ENCODE results near the gene RSPO4. TPM values are rescaled to one million over a fixed set of nuclear protein-coding genes. Genes with fewer than 3 reads are reported as not detected.

RSPO4 gene
- polyA plus RNA-seq, 1 donor (not counting 4 experiments of a cell fraction or from before 2014, with no cell fraction given), result not detected

DNA sequence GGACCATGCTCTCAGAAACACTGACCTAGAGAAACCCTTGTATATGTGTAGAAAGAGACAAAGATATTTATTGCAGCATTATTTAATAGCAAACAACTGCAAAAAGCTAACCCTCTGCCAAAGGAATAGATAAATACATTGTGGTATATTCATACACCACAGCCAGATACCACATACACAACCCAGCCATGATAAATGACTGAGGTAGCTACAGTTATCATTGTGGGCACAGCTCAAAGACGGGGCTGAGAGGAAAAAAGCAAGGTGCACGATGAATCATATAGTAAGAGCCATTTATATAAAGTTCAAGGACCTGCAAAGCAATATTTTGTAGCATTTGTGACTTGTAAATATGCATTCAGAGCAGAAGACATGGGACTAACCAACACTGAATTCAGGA is 30.8 kb downstream of the RSPO4 start:
- dilution Hi-C loops (cut with MboI; ENCODE audit: extremely low pct_ligation_motif_present, low sequenced_read_pairs), result no loop called here
- no peak overlapping the region for H3K4me3 ChIP-seq (ENCODE audit: control insufficient read depth in 2 of 3, extremely low read depth in 1 of 3, insufficient read depth in 2 of 3, low read depth in 1 of 3, low read length in 3 of 3)
- no peak overlapping the region for H3K9ac ChIP-seq (ENCODE audit: control insufficient read depth, extremely low read depth, insufficient read depth, low read length)
- H3K79me2 ChIP-seq (ENCODE audit: control insufficient read depth, insufficient read depth, low read length), result no peaks in the 10 kb centered on the region
- TF ChIP-seq, protein P1, sequence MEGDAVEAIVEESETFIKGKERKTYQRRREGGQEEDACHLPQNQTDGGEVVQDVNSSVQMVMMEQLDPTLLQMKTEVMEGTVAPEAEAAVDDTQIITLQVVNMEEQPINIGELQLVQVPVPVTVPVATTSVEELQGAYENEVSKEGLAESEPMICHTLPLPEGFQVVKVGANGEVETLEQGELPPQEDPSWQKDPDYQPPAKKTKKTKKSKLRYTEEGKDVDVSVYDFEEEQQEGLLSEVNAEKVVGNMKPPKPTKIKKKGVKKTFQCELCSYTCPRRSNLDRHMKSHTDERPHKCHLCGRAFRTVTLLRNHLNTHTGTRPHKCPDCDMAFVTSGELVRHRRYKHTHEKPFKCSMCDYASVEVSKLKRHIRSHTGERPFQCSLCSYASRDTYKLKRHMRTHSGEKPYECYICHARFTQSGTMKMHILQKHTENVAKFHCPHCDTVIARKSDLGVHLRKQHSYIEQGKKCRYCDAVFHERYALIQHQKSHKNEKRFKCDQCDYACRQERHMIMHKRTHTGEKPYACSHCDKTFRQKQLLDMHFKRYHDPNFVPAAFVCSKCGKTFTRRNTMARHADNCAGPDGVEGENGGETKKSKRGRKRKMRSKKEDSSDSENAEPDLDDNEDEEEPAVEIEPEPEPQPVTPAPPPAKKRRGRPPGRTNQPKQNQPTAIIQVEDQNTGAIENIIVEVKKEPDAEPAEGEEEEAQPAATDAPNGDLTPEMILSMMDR (optimal IDR thresholded peaks at IDR 0.05 in 1 of 3, IDR thresholded peaks at IDR 0.05 in 1 of 3, conservative IDR thresholded peaks at IDR 0.05 in 1 of 3; ENCODE audit: extremely low read depth in 1 of 3, insufficient read depth in 2 of 3, low read length in 3 of 3), result no peak
- TF ChIP-seq EZH2 (IDR thresholded peaks at IDR 0.05; ENCODE audit: low read length), result no peak
- H3K4me2 ChIP-seq (ENCODE audit: control insufficient read depth, extremely low read depth, insufficient read depth, low read depth, low read length), result no peak overlapping the region
- no peaks in the 10 kb centered on the region for H3K9me1 ChIP-seq (ENCODE audit: control insufficient read depth, extremely low read depth, insufficient read depth, low read length)
- no peaks in the 10 kb centered on the region for H4K20me1 ChIP-seq (ENCODE audit: control insufficient read depth, extremely low read depth, insufficient read depth, low read length)
- H3K27me3 ChIP-seq (ENCODE audit: control insufficient read depth, extremely low read depth, insufficient read depth, low read length), result peaks cover 16% of the 10 kb centered on the region
- H3K4me1 ChIP-seq (ENCODE audit: control insufficient read depth, extremely low read depth, insufficient read depth, low read length), result peaks cover 4% of the 10 kb centered on the region
- H3K36me3 ChIP-seq (ENCODE audit: control insufficient read depth in 2 of 2, extremely low read depth in 1 of 2, insufficient read depth in 2 of 2, low read length in 2 of 2), result no peaks in the 10 kb centered on the region
- no peak for FAIRE-seq
- no peaks in the 10 kb centered on the region for H3K9me3 ChIP-seq (ENCODE audit: control insufficient read depth, low read depth, low read length)
- H3K27ac ChIP-seq (ENCODE audit: control insufficient read depth, insufficient read depth, low read length), result no peak overlapping the region
- no peak overlapping the region for H2AFZ ChIP-seq (ENCODE audit: control insufficient read depth, low read length)
- DNase-seq (ENCODE audit: low read depth, low spot score), result no peak

DNA sequence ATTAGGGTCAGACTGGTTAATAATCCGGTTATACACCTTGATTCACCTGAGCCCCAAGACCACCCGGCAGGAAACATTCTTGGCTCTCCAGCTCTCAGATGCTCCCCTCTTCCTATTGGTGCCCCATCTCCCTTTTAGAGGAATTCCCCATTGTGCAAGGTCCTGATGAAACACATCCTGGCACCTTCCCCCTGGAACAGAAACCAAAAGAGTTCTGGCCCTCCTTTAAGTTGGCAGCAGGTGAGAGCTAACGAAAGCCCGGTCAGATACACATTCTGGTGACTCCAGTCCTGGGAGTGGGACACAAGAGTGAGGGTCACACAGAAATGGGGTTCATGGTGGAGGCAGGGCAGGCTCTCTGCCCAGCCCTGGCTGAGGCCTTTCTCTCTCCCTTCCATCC is 32.2 kb downstream of the RSPO4 start:
- TF ChIP-seq EZH2 (IDR thresholded peaks at IDR 0.05; ENCODE audit: low read length), result no peak
- TF ChIP-seq, protein P1 (optimal IDR thresholded peaks at IDR 0.05 in 1 of 3, IDR thresholded peaks at IDR 0.05 in 1 of 3, conservative IDR thresholded peaks at IDR 0.05 in 1 of 3; ENCODE audit: extremely low read depth in 1 of 3, insufficient read depth in 2 of 3, low read length in 3 of 3), result no peak
- Histone ChIP-seq H2AFZ (ENCODE audit: control insufficient read depth, low read length) (no peak overlapping the region), H3K4me3 (ENCODE audit: control insufficient read depth in 2 of 3, extremely low read depth in 1 of 3, insufficient read depth in 2 of 3, low read depth in 1 of 3, low read length in 3 of 3) (no peak overlapping the region), H3K9ac (ENCODE audit: control insufficient read depth, extremely low read depth, insufficient read depth, low read length) (no peak overlapping the region), H3K79me2 (ENCODE audit: control insufficient read depth, insufficient read depth, low read length) (no peaks in the 10 kb centered on the region), H3K9me1 (ENCODE audit: control insufficient read depth, extremely low read depth, insufficient read depth, low read length) (no peaks in the 10 kb centered on the region), H3K9me3 (ENCODE audit: control insufficient read depth, low read depth, low read length) (no peaks in the 10 kb centered on the region), H3K36me3 (ENCODE audit: control insufficient read depth in 2 of 2, extremely low read depth in 1 of 2, insufficient read depth in 2 of 2, low read length in 2 of 2) (no peaks in the 10 kb centered on the region), H3K27ac (ENCODE audit: control insufficient read depth, insufficient read depth, low read length) (no peak overlapping the region), H4K20me1 (ENCODE audit: control insufficient read depth, extremely low read depth, insufficient read depth, low read length) (no peaks in the 10 kb centered on the region), H3K4me2 (ENCODE audit: control insufficient read depth, extremely low read depth, insufficient read depth, low read depth, low read length) (no peak overlapping the region), H3K4me1 (ENCODE audit: control insufficient read depth, extremely low read depth, insufficient read depth, low read length) (peaks cover 4% of the 10 kb centered on the region), H3K27me3 (ENCODE audit: control insufficient read depth, extremely low read depth, insufficient read depth, low read length) (peaks cover 16% of the 10 kb centered on the region)
- DNase-seq (ENCODE audit: low read depth, low spot score), result no peak
- FAIRE-seq, result no peak
- dilution Hi-C loops (cut with MboI; ENCODE audit: extremely low pct_ligation_motif_present, low sequenced_read_pairs), result no loop called here

All from keratinocyte (primary cell).